ENCODE data around the gene SETD1A.

Gene SETD1A

DNA sequence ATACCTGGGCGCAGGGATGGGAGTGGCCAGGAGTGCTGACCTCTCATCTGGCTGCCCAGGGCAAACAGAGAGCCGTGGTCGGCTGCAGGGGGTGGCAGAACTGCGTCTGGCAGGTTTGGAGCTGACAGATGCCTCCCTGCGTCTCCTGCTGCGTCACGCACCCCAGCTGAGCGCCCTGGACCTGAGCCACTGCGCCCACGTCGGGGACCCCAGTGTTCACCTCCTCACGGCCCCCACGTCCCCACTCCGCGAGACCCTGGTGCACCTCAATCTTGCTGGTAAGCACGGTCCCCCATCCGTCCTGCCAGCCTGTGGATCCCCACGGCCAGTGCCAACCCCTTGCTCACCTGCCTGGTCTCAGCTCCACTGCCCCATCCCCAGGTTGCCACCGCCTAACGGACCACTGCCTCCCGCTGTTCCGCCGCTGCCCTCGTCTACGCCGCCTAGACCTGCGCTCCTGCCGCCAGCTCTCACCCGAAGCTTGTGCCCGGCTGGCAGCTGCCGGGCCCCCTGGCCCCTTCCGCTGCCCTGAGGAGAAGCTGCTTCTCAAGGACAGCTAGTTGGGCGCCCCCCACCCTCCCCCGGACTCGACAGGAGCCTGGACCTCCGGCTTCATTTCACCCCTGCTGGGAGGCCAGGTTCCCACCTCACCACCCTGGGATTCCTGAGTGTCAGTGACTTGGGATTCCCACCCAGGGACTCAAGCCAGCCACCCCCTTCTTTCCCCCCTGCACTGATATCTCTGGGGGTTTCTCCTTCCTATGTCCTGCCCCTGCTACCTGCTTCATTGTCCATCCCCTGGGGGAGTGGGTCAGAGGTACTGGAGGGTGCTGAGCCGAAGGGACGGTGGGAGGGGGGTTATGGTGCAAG lies 10.6 kb upstream of the SETD1A start:
- POLR2A ChIA-PET = interaction anchor here (0.5 kb wide), 1 partner anchor 313 kb away, joined by 3 read pairs; no protein-coding TSS in a partner anchor

DNA sequence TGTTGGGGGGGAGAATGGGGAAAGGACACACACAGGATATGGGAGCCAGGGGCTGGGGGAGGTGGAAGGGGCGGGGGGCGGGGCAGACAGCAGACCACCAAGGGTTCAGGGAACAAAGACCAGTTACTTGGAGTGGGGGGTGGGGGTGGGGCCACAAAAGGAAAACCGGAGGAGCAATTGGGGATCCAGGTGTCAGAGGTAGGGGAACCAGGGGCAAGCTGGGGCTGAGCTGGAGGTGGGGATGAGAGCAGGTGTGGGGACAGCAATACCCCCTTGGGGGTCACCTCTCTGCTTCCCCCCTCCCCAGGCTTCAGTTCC lies 10.1 kb upstream of the SETD1A start:
- ChIA-PET CTCF (interaction anchor here (1.0 to 1.7 kb wide), 2 partner anchors 9 to 104 kb away, joined by 3 to 8 read pairs; no protein-coding TSS in a partner anchor), POLR2A (no interaction called here)
- DNase-seq (ENCODE audit: low read depth, low spot score) = no peak
- TF ChIP-seq, protein P1, sequence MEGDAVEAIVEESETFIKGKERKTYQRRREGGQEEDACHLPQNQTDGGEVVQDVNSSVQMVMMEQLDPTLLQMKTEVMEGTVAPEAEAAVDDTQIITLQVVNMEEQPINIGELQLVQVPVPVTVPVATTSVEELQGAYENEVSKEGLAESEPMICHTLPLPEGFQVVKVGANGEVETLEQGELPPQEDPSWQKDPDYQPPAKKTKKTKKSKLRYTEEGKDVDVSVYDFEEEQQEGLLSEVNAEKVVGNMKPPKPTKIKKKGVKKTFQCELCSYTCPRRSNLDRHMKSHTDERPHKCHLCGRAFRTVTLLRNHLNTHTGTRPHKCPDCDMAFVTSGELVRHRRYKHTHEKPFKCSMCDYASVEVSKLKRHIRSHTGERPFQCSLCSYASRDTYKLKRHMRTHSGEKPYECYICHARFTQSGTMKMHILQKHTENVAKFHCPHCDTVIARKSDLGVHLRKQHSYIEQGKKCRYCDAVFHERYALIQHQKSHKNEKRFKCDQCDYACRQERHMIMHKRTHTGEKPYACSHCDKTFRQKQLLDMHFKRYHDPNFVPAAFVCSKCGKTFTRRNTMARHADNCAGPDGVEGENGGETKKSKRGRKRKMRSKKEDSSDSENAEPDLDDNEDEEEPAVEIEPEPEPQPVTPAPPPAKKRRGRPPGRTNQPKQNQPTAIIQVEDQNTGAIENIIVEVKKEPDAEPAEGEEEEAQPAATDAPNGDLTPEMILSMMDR (IDR thresholded peaks at IDR 0.05; ENCODE audit: insufficient read depth, low read length, missing control alignments) = no peak
- no peak overlapping the region for H3K4me3 ChIP-seq (ENCODE audit: low read depth, low read length)

More for the DNA sequence above, 10.6 kb upstream of the SETD1A start:
- TF ChIP-seq, protein P1 (IDR thresholded peaks at IDR 0.05; ENCODE audit: insufficient read depth, low read length, missing control alignments) = no peak
- no peak for DNase-seq (ENCODE audit: low read depth, low spot score)
- CTCF ChIA-PET = interaction anchor here (1.0 to 1.7 kb wide), 2 partner anchors 8 to 103 kb away, joined by 3 to 8 read pairs; no protein-coding TSS in a partner anchor
- H3K4me3 ChIP-seq (ENCODE audit: low read depth, low read length) = no peak overlapping the region

DNA sequence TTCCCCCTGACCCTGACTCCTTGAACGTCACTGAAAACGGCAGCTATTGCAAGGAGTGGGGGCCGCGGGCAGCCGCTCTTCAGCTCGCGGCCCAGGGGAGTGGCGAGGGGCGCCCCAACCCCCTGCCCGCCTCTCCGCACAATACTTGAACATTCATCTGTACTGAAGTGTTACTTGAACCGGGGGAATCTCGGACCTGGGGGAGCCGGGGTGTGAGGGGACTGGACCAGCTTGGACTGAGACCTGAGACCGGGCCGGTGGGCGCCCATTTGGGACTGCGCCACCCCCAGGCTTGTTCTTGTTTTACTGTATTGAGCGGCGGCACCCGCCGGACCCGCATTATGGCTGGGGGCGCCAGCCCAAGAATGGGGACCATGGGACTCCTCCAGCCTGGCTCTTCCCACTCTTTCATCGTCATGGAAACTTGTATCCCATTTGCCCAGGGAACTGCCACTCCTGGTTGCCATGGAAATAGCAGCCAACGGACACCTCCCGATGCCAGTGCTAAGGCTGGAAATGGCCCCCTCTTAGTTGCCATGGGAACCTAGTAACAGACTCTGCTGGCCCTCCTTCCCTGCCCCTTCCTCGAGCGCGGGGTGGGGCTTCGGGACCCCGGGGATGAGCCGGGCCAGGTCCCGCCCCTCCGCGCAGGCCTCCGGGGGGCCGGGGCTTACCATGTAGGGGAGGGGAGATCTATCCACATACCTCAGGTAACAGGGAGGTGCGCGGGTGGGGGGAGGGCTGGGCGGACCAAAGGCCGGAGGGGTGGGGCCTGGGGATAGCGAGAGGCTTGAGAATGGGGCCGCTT lies 9.5 kb upstream of the SETD1A start:
- CTCF ChIA-PET = interaction anchor here (1.0 to 1.7 kb wide), 2 partner anchors 9 to 104 kb away, joined by 3 to 8 read pairs; no protein-coding TSS in a partner anchor
- peak overlapping the region; percentile 71 for H3K4me3 ChIP-seq (ENCODE audit: low read depth, low read length)
- TF ChIP-seq, protein P1 (IDR thresholded peaks at IDR 0.05; ENCODE audit: insufficient read depth, low read length, missing control alignments) = no peak
- POLR2A ChIA-PET = no interaction called here
- peak; percentile 79 for DNase-seq (ENCODE audit: low read depth, low spot score)

DNA sequence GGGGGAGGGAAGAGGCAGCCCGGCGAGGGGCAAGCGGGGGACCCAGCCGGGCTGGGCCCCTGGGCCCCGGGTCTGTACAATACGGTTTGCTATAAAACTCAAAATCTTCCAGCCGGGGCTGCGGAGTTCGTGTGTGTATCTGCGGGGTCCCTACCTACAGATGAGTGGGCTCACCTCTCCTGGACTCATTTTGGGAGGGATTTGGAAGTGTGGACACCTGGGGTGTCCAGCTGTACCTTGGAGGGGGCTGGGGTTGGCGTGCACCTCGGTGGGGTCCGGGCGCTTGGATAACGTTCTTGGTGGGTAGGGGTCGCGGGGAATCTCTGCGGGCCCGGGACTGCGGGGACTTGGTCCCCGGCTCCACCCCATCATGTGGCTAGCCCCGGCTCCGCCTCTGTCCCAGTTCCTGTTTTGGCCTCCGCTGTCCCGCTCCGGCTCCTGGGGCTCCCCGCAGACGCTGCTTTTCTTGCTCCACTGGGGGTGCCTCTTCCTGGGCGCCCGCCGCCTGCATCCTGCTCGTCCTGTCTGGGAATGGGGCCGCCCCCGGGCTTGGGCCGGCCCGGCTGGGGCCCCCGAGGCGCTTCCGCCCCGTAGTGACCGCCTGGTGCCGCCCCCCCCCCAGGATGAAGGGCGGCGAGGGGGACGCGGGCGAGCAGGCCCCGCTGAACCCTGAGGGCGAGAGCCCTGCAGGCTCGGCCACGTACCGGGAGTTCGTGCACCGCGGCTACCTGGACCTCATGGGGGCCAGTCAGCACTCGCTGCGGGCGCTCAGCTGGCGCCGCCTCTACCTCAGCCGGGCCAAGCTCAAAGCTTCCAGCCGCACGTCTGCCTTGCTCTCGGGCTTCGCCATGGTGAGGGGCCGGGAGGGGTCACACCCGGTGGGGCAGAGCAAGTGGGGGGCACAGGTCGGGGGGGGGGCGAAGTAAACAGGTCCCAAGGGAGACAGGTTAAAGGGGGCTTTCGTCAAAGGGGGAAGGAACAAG lies 8.6 kb upstream of the SETD1A start, which contains the start of gene ORAI3:
Gene ORAI3, plus strand, starts transcription at position 402 of the 983 bp plus-strand sequence. Its CDS starts 222 bp downstream, at position 624.
- ChIA-PET CTCF (interaction anchor here (0.8 to 8.4 kb wide), 4 partner anchors 7 to 920 kb away, joined by 3 to 103 read pairs (median 33); partner anchors contain the start of gene VKORC1), POLR2A (interaction anchor here (0.6 to 1.0 kb wide), 2 partner anchors 104 to 244 kb away, joined by 3 read pairs; no protein-coding TSS in a partner anchor)
- DNase-seq (ENCODE audit: low read depth, low spot score) = no peak
- H3K4me3 ChIP-seq (ENCODE audit: low read depth, low read length) = peak within 1 kb of the TSS; percentile 71
- TF ChIP-seq, protein P1 (IDR thresholded peaks at IDR 0.05; ENCODE audit: insufficient read depth, low read length, missing control alignments) = no peak

DNA sequence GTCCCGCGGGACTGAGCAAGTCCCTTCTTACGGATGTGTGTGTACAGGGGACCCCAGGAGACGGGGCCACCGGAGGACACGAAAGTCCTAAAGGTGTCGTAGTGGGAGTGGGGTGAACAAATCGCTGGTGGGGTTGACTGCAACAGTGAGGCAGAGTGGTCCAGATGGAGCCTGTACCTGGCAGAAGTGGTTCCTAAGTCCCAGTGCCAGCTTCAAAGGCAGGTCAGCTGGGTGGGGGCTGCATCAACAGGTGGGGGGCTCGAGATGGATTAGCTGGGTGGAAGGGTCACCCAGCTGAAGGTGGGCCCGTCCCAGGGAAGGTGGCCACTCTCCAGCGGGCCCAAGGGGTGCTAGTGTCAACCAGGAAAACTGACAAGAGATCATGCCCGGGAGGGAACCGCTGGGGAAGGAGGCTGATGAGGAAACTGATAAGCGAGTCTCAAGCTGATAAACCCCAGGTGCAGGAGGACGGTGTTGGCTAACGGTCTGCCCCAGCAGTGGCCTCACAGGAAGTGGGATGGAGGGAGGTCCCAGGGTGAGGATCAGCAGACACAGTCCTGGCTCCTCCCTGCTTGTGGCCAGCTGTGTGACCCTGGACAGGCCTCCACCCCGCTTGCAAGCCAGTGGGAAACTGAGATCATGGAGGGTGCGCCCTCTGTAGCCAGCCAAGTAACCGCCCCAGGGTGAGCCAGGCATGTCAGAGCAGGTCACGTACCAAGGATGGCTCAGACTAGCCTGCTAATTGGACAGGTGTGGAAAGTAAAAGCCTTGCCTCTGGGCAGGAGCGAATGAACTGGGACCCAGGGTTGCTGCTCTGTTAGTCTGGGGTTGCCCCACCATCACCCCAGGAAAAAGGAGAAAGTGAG lies 7.7 kb upstream of the SETD1A start:
- POLR2A ChIA-PET = interaction anchor here (0.6 to 1.2 kb wide), 3 partner anchors 10 to 243 kb away, joined by 3 read pairs; no protein-coding TSS in a partner anchor
- TF ChIP-seq, protein P1 (IDR thresholded peaks at IDR 0.05; ENCODE audit: insufficient read depth, low read length, missing control alignments) = no peak
- peak overlapping the region; percentile 71 for H3K4me3 ChIP-seq (ENCODE audit: low read depth, low read length)
- CTCF ChIA-PET = interaction anchor here (0.8 to 8.4 kb wide), 8 partner anchors 8 to 919 kb away, joined by 3 to 103 read pairs (median 5); partner anchors contain the start of genes VKORC1 and ZNF843
- DNase-seq (ENCODE audit: low read depth, low spot score) = no peak

Measured in AG04449 (cell line).